Measurements from ENCODE around the gene MORC3.
"Not testable (repeated sequence)": the region's sequence is repeated elsewhere in the genome, so short reads cannot be mapped to it uniquely, and the experiment has no call there.

The MORC3 gene, protein sequence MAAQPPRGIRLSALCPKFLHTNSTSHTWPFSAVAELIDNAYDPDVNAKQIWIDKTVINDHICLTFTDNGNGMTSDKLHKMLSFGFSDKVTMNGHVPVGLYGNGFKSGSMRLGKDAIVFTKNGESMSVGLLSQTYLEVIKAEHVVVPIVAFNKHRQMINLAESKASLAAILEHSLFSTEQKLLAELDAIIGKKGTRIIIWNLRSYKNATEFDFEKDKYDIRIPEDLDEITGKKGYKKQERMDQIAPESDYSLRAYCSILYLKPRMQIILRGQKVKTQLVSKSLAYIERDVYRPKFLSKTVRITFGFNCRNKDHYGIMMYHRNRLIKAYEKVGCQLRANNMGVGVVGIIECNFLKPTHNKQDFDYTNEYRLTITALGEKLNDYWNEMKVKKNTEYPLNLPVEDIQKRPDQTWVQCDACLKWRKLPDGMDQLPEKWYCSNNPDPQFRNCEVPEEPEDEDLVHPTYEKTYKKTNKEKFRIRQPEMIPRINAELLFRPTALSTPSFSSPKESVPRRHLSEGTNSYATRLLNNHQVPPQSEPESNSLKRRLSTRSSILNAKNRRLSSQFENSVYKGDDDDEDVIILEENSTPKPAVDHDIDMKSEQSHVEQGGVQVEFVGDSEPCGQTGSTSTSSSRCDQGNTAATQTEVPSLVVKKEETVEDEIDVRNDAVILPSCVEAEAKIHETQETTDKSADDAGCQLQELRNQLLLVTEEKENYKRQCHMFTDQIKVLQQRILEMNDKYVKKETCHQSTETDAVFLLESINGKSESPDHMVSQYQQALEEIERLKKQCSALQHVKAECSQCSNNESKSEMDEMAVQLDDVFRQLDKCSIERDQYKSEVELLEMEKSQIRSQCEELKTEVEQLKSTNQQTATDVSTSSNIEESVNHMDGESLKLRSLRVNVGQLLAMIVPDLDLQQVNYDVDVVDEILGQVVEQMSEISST

GRCh38 chr21:36319767-36320420 is at the start of gene MORC3:
Gene MORC3, plus strand, starts transcription at chr21:36320197. Its CDS starts 68 bp downstream, at chr21:36320265.
- DNase-seq (ENCODE audit: low read depth), result peak; percentile 97

- DNase-seq (ENCODE audit: low read depth), result not testable (repeated sequence)
Observed at GRCh38 chr21:36270786-36271695, 49.0 kb upstream of the MORC3 start.

DNA sequence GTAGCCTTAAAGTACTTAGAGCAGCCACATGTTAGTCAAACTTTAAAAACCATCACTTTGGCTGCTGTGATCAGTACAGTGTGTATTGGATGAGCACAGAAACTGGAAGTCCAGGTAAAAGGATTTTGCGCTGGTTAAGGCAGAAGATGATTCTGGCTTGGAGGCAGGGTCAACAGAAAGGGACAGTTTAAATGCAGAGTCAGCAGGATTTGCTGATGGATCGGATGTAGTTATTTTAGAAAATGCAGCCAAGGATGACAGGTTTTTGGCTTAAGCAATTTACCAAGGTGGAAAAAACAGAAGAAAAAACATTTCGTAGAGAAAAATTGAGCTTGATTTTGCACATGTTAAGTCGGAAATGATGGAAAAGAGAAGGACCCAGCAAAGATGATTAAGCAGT is 45.9 kb upstream of the MORC3 start:
- no peak for DNase-seq (ENCODE audit: low read depth)

- no peak for DNase-seq (ENCODE audit: low read depth)
Observed at GRCh38 chr21:36282568-36283230, 37.3 kb upstream of the MORC3 start.

- DNase-seq (ENCODE audit: low read depth), result not testable (repeated sequence)
Observed at GRCh38 chr21:36283231-36283622, 36.8 kb upstream of the MORC3 start.

GRCh38 chr21:36288651-36289243 is 31.2 kb upstream of the MORC3 start:
- no peak for DNase-seq (ENCODE audit: low read depth)

DNA sequence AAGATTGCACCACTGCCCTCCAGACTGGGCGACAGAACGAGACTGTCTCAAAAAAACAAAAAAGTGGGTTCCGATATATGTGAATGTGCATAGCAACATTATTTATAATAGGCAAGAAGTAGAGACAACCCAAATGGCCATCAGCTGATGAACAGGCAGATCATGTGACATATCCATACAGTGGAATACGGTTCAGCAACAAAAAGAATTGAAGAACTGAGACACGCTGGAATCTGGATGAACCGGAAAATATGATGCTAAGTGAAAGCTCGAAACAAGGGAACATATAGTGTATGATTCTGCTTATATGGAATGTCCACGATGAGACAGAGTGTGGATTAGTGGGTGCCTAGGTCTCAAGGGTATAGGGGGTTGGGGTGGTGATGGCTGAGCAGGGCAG is 28.5 kb upstream of the MORC3 start:
- DNase-seq (ENCODE audit: low read depth), result no peak

DNA sequence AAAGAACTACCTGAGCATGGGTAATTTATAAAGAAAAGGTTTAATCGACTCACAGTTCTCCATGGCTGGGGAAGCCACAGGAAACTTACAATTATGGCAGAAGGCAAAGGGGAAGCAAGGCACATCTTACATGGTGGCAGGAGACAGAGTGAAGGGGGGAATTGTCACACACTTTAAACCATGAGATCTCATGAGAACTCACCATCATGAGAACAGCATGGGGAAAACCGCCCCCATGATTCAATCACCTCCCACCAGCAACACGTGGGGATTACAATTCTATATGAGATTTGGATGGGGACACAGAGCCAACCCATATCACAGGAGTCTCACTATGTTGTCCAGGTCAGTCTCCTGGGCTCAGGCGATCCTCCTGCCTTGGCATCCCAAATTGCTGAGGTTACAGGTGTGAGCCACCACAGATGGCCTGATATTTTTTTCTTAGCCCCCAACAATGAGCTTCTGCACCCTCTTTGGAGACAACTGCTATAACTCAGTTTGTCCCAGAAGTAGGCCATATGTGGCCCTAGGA is 22.5 kb upstream of the MORC3 start:
- DNase-seq (ENCODE audit: low read depth), result no peak

GRCh38 chr21:36297938-36298572 is 21.9 kb upstream of the MORC3 start:
- no peak for DNase-seq (ENCODE audit: low read depth)

GRCh38 chr21:36306872-36307534 is 13.0 kb upstream of the MORC3 start:
- no peak for DNase-seq (ENCODE audit: low read depth)

- no peak for DNase-seq (ENCODE audit: low read depth)
Observed at GRCh38 chr21:36310016-36310415, 10.0 kb upstream of the MORC3 start.

GRCh38 chr21:36313446-36313845 is 6.6 kb upstream of the MORC3 start:
- not testable (repeated sequence) for DNase-seq (ENCODE audit: low read depth)

DNA sequence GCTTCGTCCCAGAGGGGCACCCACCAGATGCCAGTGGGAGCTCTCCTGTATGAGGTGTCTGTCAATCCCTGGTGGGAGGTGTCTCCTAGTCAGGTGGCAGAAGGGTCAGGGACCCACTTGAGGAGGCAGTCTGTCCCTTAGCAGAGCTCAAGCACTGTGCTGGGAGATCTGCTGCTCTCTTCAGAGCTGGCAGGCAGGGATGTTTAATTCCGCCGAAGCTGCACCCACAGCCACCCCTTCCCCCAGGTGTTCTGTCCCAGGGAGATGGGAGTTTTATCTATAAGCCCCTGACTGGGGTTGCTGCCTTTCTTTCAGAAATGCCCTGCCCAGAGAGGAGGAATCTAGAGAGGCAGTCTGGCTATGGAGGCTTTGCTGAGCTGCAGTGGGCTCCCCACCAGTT is 4.0 kb upstream of the MORC3 start:
- DNase-seq (ENCODE audit: low read depth), result not testable (repeated sequence)

GRCh38 chr21:36316872-36317484 is 3.0 kb upstream of the MORC3 start:
- DNase-seq (ENCODE audit: low read depth), result no peak

GRCh38 chr21:36319406-36319766 is 611 bp upstream of the MORC3 start:
- DNase-seq (ENCODE audit: low read depth), result not testable (repeated sequence)

DNA sequence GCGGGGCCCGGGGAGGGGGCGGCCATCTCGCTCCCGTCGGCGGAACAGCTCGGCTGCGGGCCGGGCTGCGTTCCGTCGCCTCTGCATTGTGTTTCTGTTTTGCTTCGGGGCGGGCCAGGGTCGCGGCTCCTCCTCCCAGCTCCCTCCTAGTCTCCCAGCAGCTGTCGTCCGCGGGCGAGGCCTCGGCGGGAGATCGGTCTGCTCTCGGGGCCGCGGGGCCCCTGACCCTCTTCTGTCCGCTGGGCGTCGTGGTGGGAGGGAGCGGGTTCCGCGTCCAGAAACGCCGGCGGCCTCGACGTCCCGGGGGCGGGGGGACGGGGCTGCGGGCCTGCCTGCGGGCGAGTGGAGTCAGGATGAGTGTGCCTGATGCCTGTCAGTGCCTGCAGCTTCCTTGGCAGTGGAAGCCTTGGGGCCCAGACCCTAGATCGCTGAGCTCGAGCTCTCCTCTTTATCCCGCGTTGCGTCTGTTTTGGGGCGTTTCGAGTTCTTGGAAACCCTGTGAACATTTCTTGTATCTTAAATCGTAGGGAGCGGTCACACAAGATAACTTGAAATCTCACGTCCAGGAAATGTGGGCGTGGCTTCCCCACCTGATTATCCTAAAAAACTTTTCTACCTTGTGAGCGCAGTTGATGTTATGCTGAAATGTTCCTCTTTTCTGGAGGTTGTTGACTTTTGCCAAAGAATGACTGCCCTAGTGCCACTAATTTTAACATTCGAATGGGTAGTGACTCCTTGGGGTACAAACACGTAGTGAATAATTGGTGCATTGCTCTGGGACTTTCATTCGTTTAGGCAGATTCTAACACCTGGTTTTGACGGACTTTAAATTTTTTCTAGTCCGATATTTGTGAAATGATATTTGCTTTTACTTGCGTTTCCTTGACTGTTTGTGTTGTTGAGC is 676 bp downstream of the MORC3 start:
- DNase-seq (ENCODE audit: low read depth), result no peak

- no peak for DNase-seq (ENCODE audit: low read depth)
Observed at GRCh38 chr21:36321325-36322082, 1.5 kb downstream of the MORC3 start.
